Measurements from ENCODE around the gene PIAS2. TPM values are rescaled to one million over a fixed set of nuclear protein-coding genes. Genes with fewer than 3 reads are reported as not detected.

PIAS2 gene
- polyA plus RNA-seq, 12 donors = 19.2 to 37.5 (median 25.0) TPM; not detected in 1

- DNase-seq = no peak
Measured at GRCh38 chr18:46768166-46768921, 149.0 kb downstream of the PIAS2 start.

GRCh38 chr18:46767217-46767616 lies 150.1 kb downstream of the PIAS2 start:
- no peak for DNase-seq

GRCh38 chr18:46764586-46764985 lies 152.7 kb downstream of the PIAS2 start:
- no peak for DNase-seq

- DNase-seq = no peak
Measured at GRCh38 chr18:46761059-46761769, 156.1 kb downstream of the PIAS2 start.

GRCh38 chr18:46759890-46760289 lies 157.4 kb downstream of the PIAS2 start:
- DNase-seq = no peak

- no peak for DNase-seq
Measured at GRCh38 chr18:46756559-46757201, 160.6 kb downstream of the PIAS2 start, which contains the start of gene ST8SIA5. ST8SIA5 (minus strand) TSS chr18:46757053; CDS start chr18:46756508, 545 bp downstream.

- no peak for DNase-seq
Measured at GRCh38 chr18:46756025-46756558, 161.2 kb downstream of the PIAS2 start.

- DNase-seq = no peak
Measured at GRCh38 chr18:46755315-46756024, 161.8 kb downstream of the PIAS2 start.

GRCh38 chr18:46754661-46755292 lies 162.5 kb downstream of the PIAS2 start:
- DNase-seq = peak; percentile 9

- no peak for DNase-seq
Measured at GRCh38 chr18:46754188-46754587, 163.1 kb downstream of the PIAS2 start.

Other genes starting within 250 kb of the PIAS2 start
- 1 to 10 TPM in 11 of 12 donors, not detected in 1; 2.7 to 8.3 (median 5.4) TPM for gene ST8SIA5, start 160.5 kb downstream of the PIAS2 start, polyA plus RNA-seq (ENCODE audit: insufficient read length in 12 of 12)
- 10 to 100 TPM in 2 of 12 donors, 1 to 10 TPM in 8, not detected in 2; 6.1 to 13.8 (median 7.8) TPM for gene KATNAL2, start 95 bp upstream of the PIAS2 start, polyA plus RNA-seq (ENCODE audit: insufficient read length in 12 of 12)
- gene ELOA2, start 118.1 kb upstream of the PIAS2 start, polyA plus RNA-seq (ENCODE audit: insufficient read length in 12 of 12) = under 1 TPM in 2 of 12 donors, not detected in 10; 0.07 to 0.09 TPM
- 10 to 100 TPM in 11 of 12 donors, not detected in 1; 16.7 to 31.1 (median 26.7) TPM for gene HDHD2, start 233.0 kb upstream of the PIAS2 start, polyA plus RNA-seq (ENCODE audit: insufficient read length in 12 of 12)

Data from muscle of arm (tissue), 12 donors.